KOPT-K1 (cell line): ENCODE data around the gene PSMD11.
A peak's percentile ranks its signal among the peaks of the same experiment; 100 is the strongest.
"Not testable (repeated sequence)": the region's sequence is repeated elsewhere in the genome, so short reads cannot be mapped to it uniquely, and the experiment has no call there.

Source experiments
- H3K27ac ChIP-seq: fragments of 200-600 bp; sonication (generic); 2 replicates; pipeline ENCODE4 v1.5.1; 2016; ENCODE audit warnings: antibody characterized with exemption, mild to moderate bottlenecking, low read depth, low read length; ENCODE audit not compliant: poor library complexity, severe bottlenecking
- H3K36me3 ChIP-seq: fragments of 200-600 bp; sonication (generic); 2 replicates; pipeline ENCODE4 v1.5.1; 2017; ENCODE audit warnings: antibody characterized with exemption, mild to moderate bottlenecking, low read length, moderate library complexity; ENCODE audit not compliant: insufficient read depth
- H3K9me3 ChIP-seq: fragments of 200-600 bp; sonication (generic); 2 replicates; pipeline ENCODE4 v1.5.1; 2017; ENCODE audit warnings: antibody characterized with exemption, low read length, mild to moderate bottlenecking; ENCODE audit not compliant: insufficient read depth, poor library complexity, severe bottlenecking

The PSMD11 gene

GRCh38 chr17:32444301-32445073 is at the start of gene PSMD11:
Gene PSMD11 (plus strand): TSS chr17:32444510. CDS start chr17:32444524, 14 bp downstream.
- Histone ChIP-seq H3K9me3 (no peaks in the 10 kb centered on the region), H3K27ac (peak within 1 kb of the TSS; percentile 83), H3K36me3 (peaks cover 32% of the 10 kb centered on the region)

GRCh38 chr17:32396343-32396742 is 48.0 kb upstream of the PSMD11 start:
- no peaks in the 10 kb centered on the region for H3K9me3 ChIP-seq
- no peaks in the 10 kb centered on the region for H3K36me3 ChIP-seq
- H3K27ac ChIP-seq, result no peak overlapping the region

GRCh38 chr17:32398946-32399345 is 45.4 kb upstream of the PSMD11 start:
- Histone ChIP-seq H3K36me3 (no peaks in the 10 kb centered on the region), H3K9me3 (no peaks in the 10 kb centered on the region), H3K27ac (no peak overlapping the region)

GRCh38 chr17:32410085-32410484 is 34.2 kb upstream of the PSMD11 start:
- not testable (repeated sequence) for H3K27ac ChIP-seq, H3K9me3 ChIP-seq, H3K36me3 ChIP-seq

- H3K9me3 ChIP-seq, result peaks cover 26% of the 10 kb centered on the region
- H3K27ac ChIP-seq, result no peak overlapping the region
- H3K36me3 ChIP-seq, result no peaks in the 10 kb centered on the region
Measured at GRCh38 chr17:32426894-32427293, 17.4 kb upstream of the PSMD11 start.

- Histone ChIP-seq H3K9me3 (peaks cover 26% of the 10 kb centered on the region), H3K27ac (no peak overlapping the region)
Measured at GRCh38 chr17:32429598-32429997, 14.7 kb upstream of the PSMD11 start.

GRCh38 chr17:32440722-32441121 is 3.6 kb upstream of the PSMD11 start:
- Histone ChIP-seq H3K27ac (no peak overlapping the region), H3K9me3 (peaks cover 13% of the 10 kb centered on the region), H3K36me3 (no peaks in the 10 kb centered on the region)

More at GRCh38 chr17:32429598-32429997, 14.7 kb upstream of the PSMD11 start:
- no peaks in the 10 kb centered on the region for H3K36me3 ChIP-seq

GRCh38 chr17:32441886-32442285 is 2.4 kb upstream of the PSMD11 start:
- Histone ChIP-seq H3K36me3 (peaks cover 6% of the 10 kb centered on the region), H3K9me3 (peaks cover 3% of the 10 kb centered on the region), H3K27ac (no peak overlapping the region)

- Histone ChIP-seq H3K9me3 (no peaks in the 10 kb centered on the region), H3K36me3 (peaks cover 26% of the 10 kb centered on the region), H3K27ac (no peak overlapping the region)
Measured at GRCh38 chr17:32443827-32444300, 446 bp upstream of the PSMD11 start.

- Histone ChIP-seq H3K36me3 (peaks cover 38% of the 10 kb centered on the region), H3K9me3 (no peaks in the 10 kb centered on the region), H3K27ac (peak overlapping the region; percentile 83)
Measured at GRCh38 chr17:32445074-32445415, 735 bp downstream of the PSMD11 start.

GRCh38 chr17:32445497-32445896 is 1.2 kb downstream of the PSMD11 start:
- Histone ChIP-seq H3K36me3 (peaks cover 43% of the 10 kb centered on the region), H3K9me3 (no peaks in the 10 kb centered on the region), H3K27ac (peak overlapping the region; percentile 83)

GRCh38 chr17:32445971-32446370 is 1.7 kb downstream of the PSMD11 start:
- Histone ChIP-seq H3K27ac (no peak overlapping the region), H3K36me3 (peaks cover 47% of the 10 kb centered on the region), H3K9me3 (no peaks in the 10 kb centered on the region)

GRCh38 chr17:32446949-32447348 is 2.6 kb downstream of the PSMD11 start:
- Histone ChIP-seq H3K27ac (no peak overlapping the region), H3K36me3 (peaks cover 57% of the 10 kb centered on the region), H3K9me3 (no peaks in the 10 kb centered on the region)

GRCh38 chr17:32449963-32450362 is 5.7 kb downstream of the PSMD11 start:
- H3K9me3 ChIP-seq, result no peaks in the 10 kb centered on the region
- H3K27ac ChIP-seq, result no peak overlapping the region
- H3K36me3 ChIP-seq, result peaks cover 87% of the 10 kb centered on the region

- not testable (repeated sequence) for H3K9me3 ChIP-seq, H3K27ac ChIP-seq
- peaks cover 91% of the 10 kb centered on the region for H3K36me3 ChIP-seq
Measured at GRCh38 chr17:32450379-32450778, 6.1 kb downstream of the PSMD11 start.

- peaks cover 98% of the 10 kb centered on the region for H3K36me3 ChIP-seq
- no peak overlapping the region for H3K27ac ChIP-seq
- no peaks in the 10 kb centered on the region for H3K9me3 ChIP-seq
Measured at GRCh38 chr17:32451879-32452278, 7.6 kb downstream of the PSMD11 start.
